ENCODE measurements around the gene CX3CL1. TPM values are rescaled to one million over a fixed set of nuclear protein-coding genes. Genes with fewer than 3 reads are reported as not detected.

CX3CL1 gene
- total and polyA plus RNA-seq, 2 of the 4 experiments (the other 2 are of a cell fraction), result 0.18 to 0.77 TPM

DNA sequence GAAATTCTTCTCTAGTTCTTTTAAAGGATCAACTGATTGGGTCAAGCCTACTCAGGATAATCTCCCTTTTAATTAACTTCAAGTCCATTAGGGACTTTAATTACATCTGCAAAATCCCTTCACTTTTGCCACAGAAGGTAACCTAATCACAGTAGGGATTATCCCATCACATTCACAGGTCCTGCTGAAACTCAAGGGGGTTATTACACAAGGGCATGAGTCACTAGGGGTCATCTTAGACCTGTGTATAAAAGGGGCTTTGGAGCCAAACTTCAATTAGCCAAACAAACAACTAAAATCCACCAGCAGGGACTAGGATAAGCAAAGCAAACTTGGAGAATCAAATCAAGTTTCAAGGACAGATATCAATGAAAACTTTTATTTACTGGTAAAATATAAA, 55.5 kb downstream of the CX3CL1 start:
- no peak overlapping the region for H3K4me3 ChIP-seq (ENCODE audit: insufficient read depth, low read depth, low read length)
- H3K56ac ChIP-seq (ENCODE audit: extremely low read depth, insufficient read depth, low read length), result no peak overlapping the region
- in situ Hi-C loops (cut with MboI; ENCODE audit: low sequenced_read_pairs) (no loop called here), intact Hi-C loops (cut with micrococcal nuclease) (no loop called here), dilution Hi-C loops (cut with HindIII; ENCODE audit: low sequenced_read_pairs, unreplicated experiment) (no loop called here)
- H4K5ac ChIP-seq (ENCODE audit: low read depth, low read length), result no peak overlapping the region
- no peak overlapping the region for H2BK5ac ChIP-seq (ENCODE audit: low read depth, low read length, poor library complexity, severe bottlenecking)
- H3K27me3 ChIP-seq (ENCODE audit: control insufficient read depth, insufficient read depth, low read length), result no peaks in the 10 kb centered on the region
- H3K27ac ChIP-seq (ENCODE audit: insufficient read depth, low read length), result no peak overlapping the region
- no peak overlapping the region for H4K91ac ChIP-seq (ENCODE audit: insufficient read depth, low read depth, low read length)
- H2BK20ac ChIP-seq (ENCODE audit: low read depth, low read length), result no peak overlapping the region
- H3K9me3 ChIP-seq (ENCODE audit: control insufficient read depth, insufficient read depth, low read length), result no peaks in the 10 kb centered on the region
- TF ChIP-seq, protein P1, sequence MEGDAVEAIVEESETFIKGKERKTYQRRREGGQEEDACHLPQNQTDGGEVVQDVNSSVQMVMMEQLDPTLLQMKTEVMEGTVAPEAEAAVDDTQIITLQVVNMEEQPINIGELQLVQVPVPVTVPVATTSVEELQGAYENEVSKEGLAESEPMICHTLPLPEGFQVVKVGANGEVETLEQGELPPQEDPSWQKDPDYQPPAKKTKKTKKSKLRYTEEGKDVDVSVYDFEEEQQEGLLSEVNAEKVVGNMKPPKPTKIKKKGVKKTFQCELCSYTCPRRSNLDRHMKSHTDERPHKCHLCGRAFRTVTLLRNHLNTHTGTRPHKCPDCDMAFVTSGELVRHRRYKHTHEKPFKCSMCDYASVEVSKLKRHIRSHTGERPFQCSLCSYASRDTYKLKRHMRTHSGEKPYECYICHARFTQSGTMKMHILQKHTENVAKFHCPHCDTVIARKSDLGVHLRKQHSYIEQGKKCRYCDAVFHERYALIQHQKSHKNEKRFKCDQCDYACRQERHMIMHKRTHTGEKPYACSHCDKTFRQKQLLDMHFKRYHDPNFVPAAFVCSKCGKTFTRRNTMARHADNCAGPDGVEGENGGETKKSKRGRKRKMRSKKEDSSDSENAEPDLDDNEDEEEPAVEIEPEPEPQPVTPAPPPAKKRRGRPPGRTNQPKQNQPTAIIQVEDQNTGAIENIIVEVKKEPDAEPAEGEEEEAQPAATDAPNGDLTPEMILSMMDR (conservative IDR thresholded peaks at IDR 0.05; ENCODE audit: low read depth, low read length), result no peak
- no peak for TF ChIP-seq FOS (IDR thresholded peaks at IDR 0.05; ENCODE audit: low read depth, low read length)
- TF ChIP-seq, protein P2, sequence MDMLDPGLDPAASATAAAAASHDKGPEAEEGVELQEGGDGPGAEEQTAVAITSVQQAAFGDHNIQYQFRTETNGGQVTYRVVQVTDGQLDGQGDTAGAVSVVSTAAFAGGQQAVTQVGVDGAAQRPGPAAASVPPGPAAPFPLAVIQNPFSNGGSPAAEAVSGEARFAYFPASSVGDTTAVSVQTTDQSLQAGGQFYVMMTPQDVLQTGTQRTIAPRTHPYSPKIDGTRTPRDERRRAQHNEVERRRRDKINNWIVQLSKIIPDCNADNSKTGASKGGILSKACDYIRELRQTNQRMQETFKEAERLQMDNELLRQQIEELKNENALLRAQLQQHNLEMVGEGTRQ (IDR thresholded peaks at IDR 0.05; ENCODE audit: low read depth, low read length), result no peak
- TF ChIP-seq, protein P3, sequence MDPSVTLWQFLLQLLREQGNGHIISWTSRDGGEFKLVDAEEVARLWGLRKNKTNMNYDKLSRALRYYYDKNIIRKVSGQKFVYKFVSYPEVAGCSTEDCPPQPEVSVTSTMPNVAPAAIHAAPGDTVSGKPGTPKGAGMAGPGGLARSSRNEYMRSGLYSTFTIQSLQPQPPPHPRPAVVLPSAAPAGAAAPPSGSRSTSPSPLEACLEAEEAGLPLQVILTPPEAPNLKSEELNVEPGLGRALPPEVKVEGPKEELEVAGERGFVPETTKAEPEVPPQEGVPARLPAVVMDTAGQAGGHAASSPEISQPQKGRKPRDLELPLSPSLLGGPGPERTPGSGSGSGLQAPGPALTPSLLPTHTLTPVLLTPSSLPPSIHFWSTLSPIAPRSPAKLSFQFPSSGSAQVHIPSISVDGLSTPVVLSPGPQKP (IDR thresholded peaks at IDR 0.05; ENCODE audit: borderline replicate concordance, low read depth, low read length), result no peak
- no peak for TF ChIP-seq RFX5 (IDR thresholded peaks at IDR 0.05; ENCODE audit: low read depth, low read length)
- TF ChIP-seq RAD21 (IDR thresholded peaks at IDR 0.05; ENCODE audit: low read length), result no peak
- no peak for TF ChIP-seq MAFK (IDR thresholded peaks at IDR 0.05; ENCODE audit: low read depth, low read length)
- TF ChIP-seq POLR2A (IDR thresholded peaks at IDR 0.05; ENCODE audit: low read depth, low read length), result no peak
- TF ChIP-seq BHLHE40 (IDR thresholded peaks at IDR 0.05; ENCODE audit: low read depth, low read length), result no peak
- POLR2A ChIA-PET (ENCODE audit: unreplicated experiment), result no interaction called here
- no peak overlapping the region for H2AK9ac ChIP-seq (replicated peaks; ENCODE audit: low read depth, low read length, poor library complexity)
- no peaks in the 10 kb centered on the region; the same call in 1 of the 2 replicates for H3K4me1 ChIP-seq (ENCODE audit: control insufficient read depth, insufficient read depth, low read length)
- H2AFZ ChIP-seq (replicated peaks; ENCODE audit: low read length, poor library complexity), result no peak overlapping the region
- no peak overlapping the region for H3K14ac ChIP-seq (replicated peaks; ENCODE audit: low read depth, low read length)
- H3K36me3 ChIP-seq (ENCODE audit: control insufficient read depth, insufficient read depth, low read length), result peaks cover 38% of the 10 kb centered on the region
- H3K23ac ChIP-seq (ENCODE audit: low read depth, low read length), result no peak overlapping the region
- peak; percentile 15 for DNase-seq
- no peaks in the 10 kb centered on the region for H3K9me1 ChIP-seq (ENCODE audit: insufficient read depth, low read length)
- H3K9ac ChIP-seq (ENCODE audit: low read depth, low read length), result no peak overlapping the region
- H3K4me2 ChIP-seq (ENCODE audit: low read depth, low read length), result no peak overlapping the region
- ATAC-seq (ENCODE audit: low read depth), result no peak; the same call in 1 of the 2 replicates
- BruUV-seq (replicated peaks), result no TSS peak
- H3K4ac ChIP-seq (ENCODE audit: low read depth, low read length), result no peak overlapping the region
- no peak overlapping the region for H2AK5ac ChIP-seq (ENCODE audit: low read depth, low read length)
- H4K20me1 ChIP-seq (ENCODE audit: insufficient read depth, low read length), result no peaks in the 10 kb centered on the region
- no peak overlapping the region for H4K8ac ChIP-seq (ENCODE audit: low read depth in 2 of 2, low read length in 2 of 2)
- CTCF ChIA-PET, result no interaction called here
- H2BK15ac ChIP-seq (ENCODE audit: low read depth, low read length), result no peak overlapping the region
- H3K79me1 ChIP-seq (ENCODE audit: low read depth in 1 of 2, low read length in 2 of 2), result no peaks in the 10 kb centered on the region
- H2BK120ac ChIP-seq (ENCODE audit: low read depth, low read length), result no peak overlapping the region
- no peak overlapping the region for H3K18ac ChIP-seq (ENCODE audit: low read depth, low read length)
